Ovary (tissue), 3 donors: ENCODE data around the gene RNF166.

Experiments used
- CTCF ChIP-seq, 3 donors: fragments of 450-650 bp in 2 of 3; fragments of 200-600 bp in 1 of 3; IDR thresholded peaks; one replicate each; pipeline versions ENCODE4 v1.5.1 to v1.8.0; 2016 to 2022; ENCODE audit warnings: antibody characterized with exemption in 3 of 3, mild to moderate bottlenecking in 1 of 3
- POLR2A ChIP-seq: fragments of 450-650 bp; IDR thresholded peaks from one replicate; pipeline ENCODE4 v1.6.1; 2017; ENCODE audit warnings: antibody characterized with exemption, mild to moderate bottlenecking, moderate library complexity
- donor health status: DM: no; HTN: no; CAD: no.

GRCh38 chr16:88677721-88678120 is 28.5 kb downstream of the RNF166 start:
- TF ChIP-seq CTCF (IDR thresholded peaks at IDR 0.05), result no peak
- TF ChIP-seq POLR2A, result no peak
